ENCODE results near the gene PLXNA4.

GRCh38 chr7:132475669-132476116 is 100.6 kb downstream of the PLXNA4 start:
- TF ChIP-seq GATA3 (IDR thresholded peaks at IDR 0.05; ENCODE audit: low read depth, low read length) (no peak), GATA2 (IDR thresholded peaks at IDR 0.05; ENCODE audit: low read depth, low read length) (peak; percentile 45; the same call in 1 of the 2 replicates)

All from SH-SY5Y (cell line).